Right lobe of liver (tissue), 4 donors: ENCODE measurements around the gene ITGA4.

Experiments used
- CTCF ChIP-seq, 4 donors: fragments of 200-600 bp in 3 of 4; fragments of 450-650 bp in 1 of 4; IDR thresholded peaks; one replicate each; pipeline versions ENCODE4 v1.5.1 to v1.8.0; 2016 to 2022; ENCODE audit warnings: antibody characterized with exemption in 4 of 4, mild to moderate bottlenecking in 2 of 4
- POLR2A ChIP-seq: fragments of 450-650 bp; IDR thresholded peaks from one replicate; pipeline ENCODE4 v1.6.1; 2017; ENCODE audit warnings: antibody characterized with exemption, mild to moderate bottlenecking
- donor health status: DM: no; HTN: no; CAD: no.
- donor health status: DM: no; HTN: no; CAD: no.
- donor health status: DM: no; HTN: yes; CAD: no.

- no peak for TF ChIP-seq CTCF (IDR thresholded peaks at IDR 0.05)
- no peak for TF ChIP-seq POLR2A
Observed at GRCh38 chr2:181411105-181411849, 45.9 kb upstream of the ITGA4 start.
